Astrocyte (in vitro differentiated cells and primary cell): ENCODE measurements around the gene MS4A4E. TPM values are rescaled to one million over a fixed set of nuclear protein-coding genes. Genes with fewer than 3 reads are reported as not detected.

Experiments
- DNase-seq: peaks from one replicate; pipeline ENCODE4 v3.0.0-alpha.2; 2010; ENCODE audit warnings: low read depth
- FAIRE-seq: peaks from 2 replicates; lab custom pipeline; 2011; peaks lifted over from hg19 to GRCh38; lab: Jason Lieb, UNC
- H2AFZ ChIP-seq: 2 replicates; pipeline ENCODE4 v1.6.0; 2012; ENCODE audit warnings: low read depth, low read length, inconsistent platforms
- H3K27ac ChIP-seq: 2 replicates; pipeline ENCODE4 v1.5.1; 2011; ENCODE audit warnings: low read depth, low read length, inconsistent platforms
- H3K27me3 ChIP-seq: 2 replicates; pipeline ENCODE4 v1.6.0; 2011; ENCODE audit warnings: low read length, inconsistent platforms; ENCODE audit not compliant: insufficient read depth
- H3K36me3 ChIP-seq: 2 replicates; pipeline ENCODE4 v1.5.1; 2011; ENCODE audit warnings: low read length, inconsistent platforms; ENCODE audit not compliant: insufficient read depth
- H3K4me1 ChIP-seq: 2 replicates; pipeline ENCODE4 v1.5.1; 2011; ENCODE audit warnings: low read length, inconsistent platforms; ENCODE audit not compliant: insufficient read depth
- H3K4me2 ChIP-seq: 2 replicates; pipeline ENCODE4 v1.6.0; 2012; ENCODE audit warnings: low read length, inconsistent platforms
- H3K4me3 ChIP-seq: 2 replicates; pipeline ENCODE4 v1.5.1; 2011; ENCODE audit warnings: low read depth, mild to moderate bottlenecking, low read length, inconsistent platforms; ENCODE audit not compliant: insufficient read depth
- H3K79me2 ChIP-seq: 2 replicates; pipeline ENCODE4 v1.6.0; 2012; ENCODE audit warnings: mild to moderate bottlenecking, low read length, inconsistent platforms; ENCODE audit not compliant: insufficient read depth
- H3K9ac ChIP-seq: 2 replicates; pipeline ENCODE4 v1.6.0; 2012; ENCODE audit warnings: mild to moderate bottlenecking, low read length, inconsistent platforms
- H3K9me3 ChIP-seq: 2 replicates; pipeline ENCODE4 v1.5.1; 2012; ENCODE audit warnings: low read depth, mild to moderate bottlenecking, low read length, inconsistent platforms; ENCODE audit not compliant: insufficient read depth
- H4K20me1 ChIP-seq: 2 replicates; pipeline ENCODE4 v1.6.0; 2012; ENCODE audit warnings: low read length, inconsistent platforms; ENCODE audit not compliant: insufficient read depth
- H3K27ac Mint-ChIP-seq: one replicate; pipeline ENCODE4 v1.8.0; 2021; ENCODE audit warnings: mild to moderate bottlenecking, mixed read lengths; ENCODE audit not compliant: unreplicated experiment
- H3K27me3 Mint-ChIP-seq: one replicate; pipeline ENCODE4 v1.8.0; 2021; ENCODE audit warnings: low read depth, mixed read lengths; ENCODE audit not compliant: unreplicated experiment
- H3K36me3 Mint-ChIP-seq: one replicate; pipeline ENCODE4 v1.8.0; 2021; ENCODE audit warnings: low read depth, mixed read lengths; ENCODE audit not compliant: unreplicated experiment
- H3K4me1 Mint-ChIP-seq: one replicate; pipeline ENCODE4 v1.8.0; 2021; ENCODE audit warnings: low read depth, mixed read lengths; ENCODE audit not compliant: unreplicated experiment
- H3K4me3 Mint-ChIP-seq: one replicate; pipeline ENCODE4 v1.8.0; 2021; ENCODE audit warnings: mild to moderate bottlenecking, moderate library complexity, mixed read lengths; ENCODE audit not compliant: unreplicated experiment
- H3K9me3 Mint-ChIP-seq: one replicate; pipeline ENCODE4 v1.8.0; 2021; ENCODE audit warnings: mild to moderate bottlenecking, mixed read lengths; ENCODE audit not compliant: unreplicated experiment
- CTCF ChIP-seq: IDR thresholded peaks from 2 replicates; pipeline ENCODE4 v1.5.1; 2011; ENCODE audit warnings: low read depth, mild to moderate bottlenecking, inconsistent platforms, low read length, moderate library complexity; ENCODE audit not compliant: insufficient read depth
- EZH2 ChIP-seq: IDR thresholded peaks from 2 replicates; pipeline ENCODE4 v1.6.1; 2012; ENCODE audit warnings: mild to moderate bottlenecking, low read length, inconsistent platforms; ENCODE audit not compliant: insufficient read depth
- total RNA-seq: library from RNA; stranded (reverse); gene quantifications from 2 replicates; pipeline ENCODE4 v1.2.1, GENCODE V29; 2021

The MS4A4E gene
- total RNA-seq, 1 donor from 2014 or later = not detected

GRCh38 chr11:60197442-60197841, 45.5 kb downstream of the MS4A4E start:
- Mint-ChIP-seq H3K9me3 (peaks cover 3% of the 10 kb centered on the region), H3K27ac (no peak overlapping the region), H3K4me3 (no peak overlapping the region), H3K36me3 (no peaks in the 10 kb centered on the region), H3K4me1 (peaks cover 10% of the 10 kb centered on the region), H3K27me3 (no peaks in the 10 kb centered on the region)
- no peaks in the 10 kb centered on the region for H3K27me3 ChIP-seq
- no peaks in the 10 kb centered on the region for H3K9me3 ChIP-seq
- no peak overlapping the region for H3K9ac ChIP-seq
- H3K79me2 ChIP-seq = no peaks in the 10 kb centered on the region
- H3K4me1 ChIP-seq = no peaks in the 10 kb centered on the region
- no peaks in the 10 kb centered on the region for H3K36me3 ChIP-seq
- no peak overlapping the region for H3K4me3 ChIP-seq
- H4K20me1 ChIP-seq = no peaks in the 10 kb centered on the region
- TF ChIP-seq CTCF (no peak), EZH2 (no peak)
- no peak overlapping the region for H2AFZ ChIP-seq
- no peak overlapping the region for H3K4me2 ChIP-seq
- no peak overlapping the region for H3K27ac ChIP-seq
- FAIRE-seq (no peak), DNase-seq (no peak)

DNA sequence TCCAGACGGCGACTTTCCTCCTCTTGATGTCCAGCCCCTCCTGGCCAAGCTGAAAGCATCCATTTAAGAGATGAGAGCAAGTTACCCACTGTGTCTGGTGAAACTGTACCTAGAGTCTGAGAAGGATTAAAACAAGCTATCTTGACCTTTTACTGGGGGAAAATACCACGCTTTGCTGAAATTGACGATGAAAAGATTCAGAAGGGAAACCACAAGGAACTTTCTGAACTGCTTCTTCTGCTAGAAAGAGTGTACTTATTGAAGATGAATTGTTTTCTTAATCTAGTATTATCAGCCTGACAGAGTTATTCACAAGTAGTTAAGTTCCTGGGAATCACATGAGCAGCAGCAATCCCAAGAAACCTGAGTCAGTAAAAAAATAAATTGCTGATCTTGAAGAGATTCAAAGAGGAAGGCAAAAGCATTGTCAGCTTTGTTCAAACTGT, 47.0 kb downstream of the MS4A4E start:
- Mint-ChIP-seq H3K9me3 (peaks cover 4% of the 10 kb centered on the region), H3K27me3 (no peaks in the 10 kb centered on the region), H3K27ac (peak overlapping the region; percentile 83), H3K4me1 (peaks cover 10% of the 10 kb centered on the region), H3K36me3 (no peaks in the 10 kb centered on the region), H3K4me3 (no peak overlapping the region)
- Histone ChIP-seq H3K4me2 (no peak overlapping the region), H4K20me1 (no peaks in the 10 kb centered on the region), H3K79me2 (no peaks in the 10 kb centered on the region), H3K4me3 (no peak overlapping the region), H3K4me1 (no peaks in the 10 kb centered on the region), H2AFZ (no peak overlapping the region), H3K27ac (no peak overlapping the region), H3K9me3 (no peaks in the 10 kb centered on the region), H3K9ac (no peak overlapping the region), H3K27me3 (no peaks in the 10 kb centered on the region), H3K36me3 (no peaks in the 10 kb centered on the region)
- TF ChIP-seq EZH2 (no peak), CTCF (no peak)
- no peak for FAIRE-seq
- no peak for DNase-seq

DNA sequence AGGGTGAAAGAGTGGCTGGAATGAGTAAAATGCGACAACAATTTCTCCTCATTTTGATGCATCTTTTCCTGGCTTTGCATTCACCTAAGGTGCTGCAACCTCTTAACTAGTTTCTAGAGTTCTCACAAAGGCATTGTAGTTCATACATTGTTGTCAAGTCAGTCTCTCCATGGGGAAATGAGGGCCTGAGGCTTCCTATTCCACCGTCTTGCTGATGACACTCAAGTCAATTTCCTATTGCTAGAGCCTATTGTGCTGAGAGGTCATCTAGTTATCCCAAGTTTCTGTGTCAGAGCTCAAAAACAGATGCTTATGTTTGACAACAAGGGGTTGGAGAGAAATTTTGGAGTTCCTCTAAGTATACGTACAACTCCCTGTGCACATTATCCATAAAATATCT, 48.4 kb downstream of the MS4A4E start:
- H3K4me1 Mint-ChIP-seq = peaks cover 10% of the 10 kb centered on the region
- Histone ChIP-seq H3K4me3 (no peak overlapping the region), H2AFZ (no peak overlapping the region), H3K79me2 (no peaks in the 10 kb centered on the region), H3K27me3 (no peaks in the 10 kb centered on the region), H3K9ac (no peak overlapping the region), H3K4me2 (no peak overlapping the region), H4K20me1 (no peaks in the 10 kb centered on the region), H3K4me1 (no peaks in the 10 kb centered on the region), H3K36me3 (no peaks in the 10 kb centered on the region), H3K27ac (no peak overlapping the region), H3K9me3 (no peaks in the 10 kb centered on the region)
- H3K36me3 Mint-ChIP-seq = no peaks in the 10 kb centered on the region
- no peaks in the 10 kb centered on the region for H3K27me3 Mint-ChIP-seq
- no peak overlapping the region for H3K27ac Mint-ChIP-seq
- H3K4me3 Mint-ChIP-seq = no peak overlapping the region
- TF ChIP-seq EZH2 (no peak), CTCF (no peak)
- DNase-seq = no peak
- FAIRE-seq = no peak
- H3K9me3 Mint-ChIP-seq = peaks cover 4% of the 10 kb centered on the region
